BLaER1 (cell line): Measurements from ENCODE around the gene IRF4.

Experiments used
- H3K27ac ChIP-seq: shearing (Covaris generic); formaldehyde crosslinking; 2 replicates; pipeline ENCODE4 v1.8.1; 2022
- H3K27me3 ChIP-seq: shearing (Covaris generic); formaldehyde crosslinking; 2 replicates; pipeline ENCODE4 v1.8.1; 2022
- H3K36me3 ChIP-seq: shearing (Covaris generic); formaldehyde crosslinking; 2 replicates; pipeline ENCODE4 v1.8.1; 2022
- H3K4me1 ChIP-seq: shearing (Covaris generic); formaldehyde crosslinking; 2 replicates; pipeline ENCODE4 v1.8.1; 2022
- H3K4me2 ChIP-seq: shearing (Covaris generic); formaldehyde crosslinking; 2 replicates; pipeline ENCODE4 v1.8.1; 2022
- H3K4me3 ChIP-seq: shearing (Covaris generic); formaldehyde crosslinking; 2 replicates; pipeline ENCODE4 v1.8.1; 2022
- H3K9ac ChIP-seq: shearing (Covaris generic); formaldehyde crosslinking; 2 replicates; pipeline ENCODE4 v1.8.1; 2022
- H3K9me3 ChIP-seq: shearing (Covaris generic); formaldehyde crosslinking; 2 replicates; pipeline ENCODE4 v1.8.1; 2022
- H4K20me1 ChIP-seq: shearing (Covaris generic); formaldehyde crosslinking; 2 replicates; pipeline ENCODE4 v1.8.1; 2022
- Cebpa-rat ChIP-seq: shearing (Covaris generic); IDR thresholded peaks from 2 replicates; pipeline ENCODE4 v1.8.1; 2022

IRF4 gene

GRCh38 chr6:428047-428603 is 36.6 kb downstream of the IRF4 start:
- peak overlapping the region; percentile 63 for H3K4me2 ChIP-seq
- TF ChIP-seq Cebpa-rat: no peak
- H3K27ac ChIP-seq: no peak overlapping the region
- peaks cover 55% of the 10 kb centered on the region for H3K4me1 ChIP-seq
- H3K36me3 ChIP-seq: no peaks in the 10 kb centered on the region
- no peak overlapping the region for H3K9ac ChIP-seq
- no peaks in the 10 kb centered on the region for H3K27me3 ChIP-seq
- H3K4me3 ChIP-seq: no peak overlapping the region
- H3K9me3 ChIP-seq: peaks cover 21% of the 10 kb centered on the region
- no peaks in the 10 kb centered on the region for H4K20me1 ChIP-seq

DNA sequence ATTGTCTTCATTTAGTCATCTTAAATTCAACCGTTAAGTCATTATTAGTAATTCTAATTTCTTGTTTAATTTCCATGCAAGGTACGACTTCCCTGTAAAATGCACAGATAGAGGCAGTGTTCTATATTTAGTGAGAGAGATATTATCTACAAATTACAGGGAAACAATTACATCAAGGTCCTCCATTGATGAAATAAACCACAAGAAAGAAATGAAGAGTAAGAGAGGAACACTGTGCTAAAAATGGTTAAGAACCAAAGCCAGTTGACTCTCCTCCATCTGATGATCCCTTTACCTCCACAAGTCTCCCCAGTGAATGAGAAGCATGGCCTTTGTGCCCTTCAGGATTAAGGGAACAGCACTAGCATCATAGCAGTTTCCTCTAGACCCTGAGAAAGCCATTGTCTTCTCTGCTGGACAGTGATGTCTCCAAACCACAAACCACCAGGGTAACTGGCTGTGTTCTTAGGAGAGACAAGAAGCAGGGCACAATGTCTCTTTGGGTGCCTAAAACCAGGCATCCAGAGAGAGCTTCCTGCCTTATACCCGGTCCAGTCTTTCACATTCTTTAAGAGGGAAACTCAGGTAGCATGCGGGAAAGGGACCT is 38.1 kb downstream of the IRF4 start:
- H3K36me3 ChIP-seq: no peaks in the 10 kb centered on the region
- no peak for TF ChIP-seq Cebpa-rat
- H3K27ac ChIP-seq: no peak overlapping the region; the same call in 1 of the 2 replicates
- H3K4me3 ChIP-seq: no peak overlapping the region
- H3K4me2 ChIP-seq: peak overlapping the region; percentile 63
- H4K20me1 ChIP-seq: no peaks in the 10 kb centered on the region
- no peaks in the 10 kb centered on the region for H3K27me3 ChIP-seq
- H3K4me1 ChIP-seq: peaks cover 59% of the 10 kb centered on the region
- peaks cover 12% of the 10 kb centered on the region for H3K9me3 ChIP-seq
- H3K9ac ChIP-seq: no peak overlapping the region

DNA sequence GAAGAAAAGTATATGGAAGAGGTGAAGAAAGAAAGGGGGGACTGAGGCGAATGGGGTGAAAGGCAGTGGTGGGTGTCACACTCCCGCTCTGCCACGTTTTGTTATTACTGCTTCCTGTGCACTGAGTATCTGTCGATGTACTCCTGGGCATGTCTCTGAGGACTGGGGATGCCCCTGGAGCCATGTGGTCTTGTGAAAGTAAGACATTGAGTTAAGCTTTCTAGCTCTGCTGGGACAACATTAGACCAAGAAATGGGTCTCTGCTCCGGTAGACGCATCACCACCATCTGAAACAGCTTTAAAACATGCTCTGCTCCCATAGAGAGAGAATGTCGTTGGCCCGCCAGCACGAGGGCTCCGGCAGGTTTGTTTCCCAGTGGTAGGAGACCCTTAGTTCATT is 40.0 kb downstream of the IRF4 start:
- no peak overlapping the region for H3K4me3 ChIP-seq
- H3K36me3 ChIP-seq: no peaks in the 10 kb centered on the region
- no peak overlapping the region for H3K9ac ChIP-seq
- no peak overlapping the region for H3K27ac ChIP-seq
- no peak for TF ChIP-seq Cebpa-rat
- peaks cover 67% of the 10 kb centered on the region for H3K4me1 ChIP-seq
- H4K20me1 ChIP-seq: no peaks in the 10 kb centered on the region
- no peaks in the 10 kb centered on the region for H3K27me3 ChIP-seq
- peak overlapping the region; percentile 17; the same call in 1 of the 2 replicates for H3K4me2 ChIP-seq
- H3K9me3 ChIP-seq: no peaks in the 10 kb centered on the region

DNA sequence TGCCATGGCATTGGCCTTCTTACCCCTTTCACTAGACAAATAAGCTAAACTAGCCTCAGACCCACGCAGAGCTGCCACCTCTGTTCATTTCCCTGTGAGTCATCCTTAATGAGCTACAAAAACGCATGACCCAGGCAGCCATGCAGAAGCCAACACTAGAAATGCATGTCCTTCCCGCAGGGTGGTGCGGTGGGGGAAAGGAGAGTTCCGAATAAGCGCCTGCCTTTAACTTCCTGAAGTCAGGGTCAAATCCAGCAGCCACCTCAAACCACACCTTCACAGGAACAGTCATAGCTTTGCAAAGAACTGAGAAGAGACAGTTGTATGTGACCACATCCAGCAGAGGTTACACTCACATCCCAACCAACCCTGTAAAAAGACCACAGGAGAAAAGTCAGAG is 40.4 kb downstream of the IRF4 start:
- Histone ChIP-seq H3K4me1 (peaks cover 62% of the 10 kb centered on the region), H3K27ac (no peak overlapping the region), H3K4me3 (no peak overlapping the region), H4K20me1 (no peaks in the 10 kb centered on the region), H3K9me3 (no peaks in the 10 kb centered on the region), H3K9ac (no peak overlapping the region), H3K27me3 (no peaks in the 10 kb centered on the region), H3K36me3 (no peaks in the 10 kb centered on the region), H3K4me2 (no peak overlapping the region)
- no peak for TF ChIP-seq Cebpa-rat

DNA sequence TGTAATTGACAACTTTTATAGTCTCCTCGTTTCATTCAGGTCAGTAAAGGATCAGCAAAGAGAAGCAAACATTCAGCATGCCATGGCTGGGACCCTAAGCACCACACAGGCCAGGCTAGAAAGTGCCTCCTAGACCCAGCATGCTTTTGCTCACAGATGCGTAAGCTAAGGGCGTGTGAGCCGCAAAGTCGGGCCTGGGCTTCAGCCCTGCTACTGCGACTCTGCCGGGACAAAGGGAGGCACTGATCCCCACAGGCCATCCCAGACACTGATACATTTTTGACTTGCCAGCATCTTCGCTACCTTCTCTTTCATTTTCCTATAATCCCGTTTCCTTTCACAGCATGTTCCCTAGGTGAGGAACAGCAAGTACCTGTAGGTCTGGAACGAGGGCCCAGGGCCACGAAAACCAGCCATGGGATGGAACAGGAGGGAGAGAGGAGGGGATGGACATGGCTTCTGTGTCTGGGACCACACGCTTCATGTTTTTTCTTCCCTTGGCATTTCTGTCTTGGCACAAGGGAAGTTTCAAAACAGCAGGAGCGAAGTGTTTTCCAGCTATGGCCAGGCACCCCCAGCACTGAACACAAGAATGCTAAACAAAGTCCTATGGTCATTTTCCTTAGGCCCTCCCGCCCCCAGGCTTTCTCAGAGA is 42.6 kb downstream of the IRF4 start:
- H3K9ac ChIP-seq: peak overlapping the region; percentile 68; the same call in 1 of the 2 replicates

DNA sequence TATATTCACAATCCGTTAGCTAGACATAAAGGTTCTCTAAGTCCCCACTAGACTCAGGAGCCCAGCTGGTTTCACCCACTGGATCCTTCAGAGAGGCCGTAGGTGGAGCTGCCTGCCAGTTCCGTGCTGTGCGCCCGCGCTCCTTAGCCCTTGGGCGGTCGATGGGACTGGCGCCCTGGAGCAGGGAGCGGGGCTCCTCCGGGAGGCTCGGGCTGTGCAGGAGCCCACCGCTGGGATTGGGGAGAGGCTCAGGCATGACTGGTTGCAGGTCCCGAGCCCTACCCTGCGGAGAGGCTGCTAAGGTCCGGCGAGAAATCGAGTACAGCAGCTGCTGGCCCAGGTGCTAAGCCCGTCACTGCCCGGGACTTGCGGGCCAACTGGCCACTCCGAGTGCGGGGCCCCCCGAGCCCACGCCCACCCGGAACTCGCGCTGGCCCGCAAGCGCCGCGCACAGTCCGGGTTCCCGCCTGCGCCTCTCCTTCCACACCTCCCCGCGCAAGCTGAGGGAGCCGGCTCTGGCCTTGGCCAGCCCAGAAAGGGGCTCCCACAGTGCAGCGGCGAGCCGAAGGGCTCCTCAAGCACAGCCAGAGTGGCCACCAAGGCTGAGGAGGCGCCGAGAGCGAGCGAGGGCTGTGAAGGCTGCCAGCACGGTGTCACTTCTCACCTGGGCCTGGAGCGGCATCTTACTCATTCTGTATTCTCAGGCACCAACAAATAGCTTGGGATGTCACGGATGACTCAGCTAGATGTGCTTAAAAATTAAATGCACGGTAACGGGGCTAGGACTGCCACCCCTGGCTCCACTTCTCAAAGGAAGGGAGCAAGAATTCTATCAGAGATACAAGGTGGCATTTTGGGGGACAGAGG is 44.1 kb downstream of the IRF4 start:
- H3K9me3 ChIP-seq: no peaks in the 10 kb centered on the region
- H3K36me3 ChIP-seq: no peaks in the 10 kb centered on the region
- peaks cover 26% of the 10 kb centered on the region for H3K4me1 ChIP-seq
- H3K9ac ChIP-seq: no peak overlapping the region
- TF ChIP-seq Cebpa-rat: no peak
- no peaks in the 10 kb centered on the region for H4K20me1 ChIP-seq
- no peak overlapping the region for H3K27ac ChIP-seq
- no peaks in the 10 kb centered on the region for H3K27me3 ChIP-seq
- 0 out of 2 replicates have a peak overlapping the region, but pooled peaks have one; percentile 50 for H3K4me2 ChIP-seq
- no peak overlapping the region for H3K4me3 ChIP-seq

More for the DNA sequence above, 42.6 kb downstream of the IRF4 start:
- Histone ChIP-seq H3K4me3 (no peak overlapping the region), H3K27me3 (no peaks in the 10 kb centered on the region), H3K27ac (peak overlapping the region; percentile 75; the same call in 1 of the 2 replicates), H3K36me3 (no peaks in the 10 kb centered on the region), H4K20me1 (no peaks in the 10 kb centered on the region), H3K4me1 (peaks cover 40% of the 10 kb centered on the region), H3K9me3 (no peaks in the 10 kb centered on the region), H3K4me2 (peak overlapping the region; percentile 50)
- TF ChIP-seq Cebpa-rat: no peak

DNA sequence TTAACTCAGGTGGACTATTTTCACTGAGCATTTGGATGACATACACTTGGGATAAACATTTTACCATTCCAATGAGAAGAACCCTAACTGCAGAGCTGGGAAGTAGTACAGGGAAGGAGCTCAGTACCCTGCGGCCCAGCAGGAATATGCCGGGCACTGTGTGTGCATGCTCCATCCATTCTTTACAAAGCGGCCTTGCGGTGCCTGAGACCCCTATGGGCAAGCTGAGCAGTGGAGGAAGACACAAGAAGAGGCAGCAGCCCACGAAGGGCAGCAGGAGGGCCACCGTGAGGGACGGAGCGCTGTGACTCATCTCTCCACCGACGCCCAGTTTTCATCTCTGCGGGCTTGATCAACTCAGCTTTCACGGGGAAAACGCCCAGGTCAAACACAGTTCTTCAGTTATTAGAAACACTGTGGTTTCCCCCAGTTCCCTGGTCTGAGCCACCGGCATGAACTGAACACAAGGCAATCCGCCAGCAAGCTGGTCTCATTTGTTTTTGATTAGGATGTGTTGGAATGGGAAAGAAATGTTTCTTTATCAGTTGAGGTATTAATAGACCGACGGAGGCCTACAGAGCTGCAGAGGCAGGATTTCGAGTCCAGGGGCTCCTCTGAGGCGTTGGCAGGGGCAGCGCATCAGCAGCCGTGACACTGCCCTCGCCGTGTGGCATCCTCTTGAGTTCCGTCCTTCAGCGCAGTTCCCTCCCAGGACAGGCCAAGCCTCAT is 44.9 kb downstream of the IRF4 start:
- Histone ChIP-seq H3K27ac (no peak overlapping the region), H3K4me2 (no peak overlapping the region), H3K36me3 (no peaks in the 10 kb centered on the region), H3K4me3 (no peak overlapping the region), H3K27me3 (no peaks in the 10 kb centered on the region), H4K20me1 (no peaks in the 10 kb centered on the region), H3K4me1 (peaks cover 22% of the 10 kb centered on the region), H3K9ac (no peak overlapping the region), H3K9me3 (no peaks in the 10 kb centered on the region)
- TF ChIP-seq Cebpa-rat: no peak

- Histone ChIP-seq H3K4me1 (peaks cover 17% of the 10 kb centered on the region), H3K27ac (no peak overlapping the region), H3K4me2 (no peak overlapping the region), H3K27me3 (no peaks in the 10 kb centered on the region), H3K4me3 (no peak overlapping the region), H4K20me1 (no peaks in the 10 kb centered on the region), H3K36me3 (no peaks in the 10 kb centered on the region), H3K9me3 (no peaks in the 10 kb centered on the region), H3K9ac (no peak overlapping the region)
- no peak for TF ChIP-seq Cebpa-rat
Observed at GRCh38 chr6:437037-437392, 45.5 kb downstream of the IRF4 start.

- Histone ChIP-seq H3K36me3 (no peaks in the 10 kb centered on the region), H3K4me2 (no peak overlapping the region), H3K9ac (no peak overlapping the region), H3K27ac (no peak overlapping the region), H3K4me1 (peaks cover 19% of the 10 kb centered on the region), H3K9me3 (no peaks in the 10 kb centered on the region), H3K27me3 (no peaks in the 10 kb centered on the region), H3K4me3 (no peak overlapping the region), H4K20me1 (no peaks in the 10 kb centered on the region)
- no peak for TF ChIP-seq Cebpa-rat
Observed at GRCh38 chr6:438634-439170, 47.1 kb downstream of the IRF4 start.
